Measurements from ENCODE around the gene PACS1. TPM values are rescaled to one million over a fixed set of nuclear protein-coding genes. Genes with fewer than 3 reads are reported as not detected.

Gene PACS1
- total RNA-seq, 6 experiments from 2014 or later: 82.8 to 114 (median 91.8) TPM

DNA sequence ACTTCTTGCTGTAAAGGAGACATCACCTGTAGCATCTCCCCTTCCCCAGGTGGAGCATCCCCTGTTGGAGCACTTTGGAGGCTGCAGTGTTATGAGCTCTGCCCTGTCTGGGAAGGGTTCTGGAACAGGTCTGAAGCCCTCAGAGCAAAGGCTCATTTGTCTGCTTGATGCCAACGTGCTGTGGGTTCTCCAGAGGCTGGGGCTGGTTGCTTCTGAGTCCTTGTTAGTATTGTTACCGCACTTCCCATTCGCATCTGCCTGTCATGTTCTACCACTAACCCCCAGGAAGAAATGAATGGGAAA lies 73.1 kb downstream of the PACS1 start:
- Mint-ChIP-seq H3K9me3 (peaks cover 4% of the 10 kb centered on the region; the same call in 1 of the 2 replicates), H3K27me3 (ENCODE audit: insufficient read depth) (no peaks in the 10 kb centered on the region), H3K27ac (peak overlapping the region; percentile 83), H3K4me3 (peak overlapping the region; percentile 55; the same call in 1 of the 2 replicates), H3K36me3 (ENCODE audit: low read depth) (peaks cover 16% of the 10 kb centered on the region), H3K4me1 (ENCODE audit: low read depth) (peaks cover 54% of the 10 kb centered on the region)
- TF ChIP-seq, protein P1, sequence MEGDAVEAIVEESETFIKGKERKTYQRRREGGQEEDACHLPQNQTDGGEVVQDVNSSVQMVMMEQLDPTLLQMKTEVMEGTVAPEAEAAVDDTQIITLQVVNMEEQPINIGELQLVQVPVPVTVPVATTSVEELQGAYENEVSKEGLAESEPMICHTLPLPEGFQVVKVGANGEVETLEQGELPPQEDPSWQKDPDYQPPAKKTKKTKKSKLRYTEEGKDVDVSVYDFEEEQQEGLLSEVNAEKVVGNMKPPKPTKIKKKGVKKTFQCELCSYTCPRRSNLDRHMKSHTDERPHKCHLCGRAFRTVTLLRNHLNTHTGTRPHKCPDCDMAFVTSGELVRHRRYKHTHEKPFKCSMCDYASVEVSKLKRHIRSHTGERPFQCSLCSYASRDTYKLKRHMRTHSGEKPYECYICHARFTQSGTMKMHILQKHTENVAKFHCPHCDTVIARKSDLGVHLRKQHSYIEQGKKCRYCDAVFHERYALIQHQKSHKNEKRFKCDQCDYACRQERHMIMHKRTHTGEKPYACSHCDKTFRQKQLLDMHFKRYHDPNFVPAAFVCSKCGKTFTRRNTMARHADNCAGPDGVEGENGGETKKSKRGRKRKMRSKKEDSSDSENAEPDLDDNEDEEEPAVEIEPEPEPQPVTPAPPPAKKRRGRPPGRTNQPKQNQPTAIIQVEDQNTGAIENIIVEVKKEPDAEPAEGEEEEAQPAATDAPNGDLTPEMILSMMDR (IDR thresholded peaks at IDR 0.05): no peak
- no peak for DNase-seq

DNA sequence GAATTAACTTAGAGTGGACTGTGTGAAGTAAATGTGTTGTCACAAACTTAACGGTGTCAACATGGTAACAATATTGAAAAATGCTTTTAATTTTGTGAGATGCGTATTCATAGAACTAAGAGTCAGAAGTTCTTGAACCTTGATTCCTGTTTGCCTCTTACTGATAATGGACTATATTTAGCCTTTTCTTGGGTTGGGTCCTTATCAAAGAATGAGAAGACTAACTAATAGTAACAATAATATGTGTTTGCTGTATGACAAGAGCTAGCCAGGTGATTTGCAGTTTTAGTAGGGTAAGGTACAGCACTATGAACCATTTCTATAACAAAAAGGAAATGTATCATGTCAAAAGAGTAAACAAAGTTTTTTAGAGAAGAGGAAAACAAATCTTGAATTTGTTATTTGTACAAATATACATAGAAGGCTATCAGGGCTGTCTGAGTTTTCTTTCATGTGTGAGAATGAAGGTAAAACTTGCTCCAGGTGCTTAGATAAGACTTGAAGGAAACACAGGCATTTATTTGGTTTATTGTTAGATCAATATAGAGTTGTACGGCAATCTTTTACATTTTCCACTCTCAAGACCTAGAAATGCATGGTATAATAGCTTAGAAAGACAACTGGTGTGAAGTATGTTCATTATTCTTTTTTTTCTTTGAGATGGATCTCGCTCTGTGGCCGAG lies 74.1 kb downstream of the PACS1 start:
- no peak for DNase-seq
- TF ChIP-seq, protein P1 (IDR thresholded peaks at IDR 0.05): no peak
- Mint-ChIP-seq H3K9me3 (peaks cover 4% of the 10 kb centered on the region; the same call in 1 of the 2 replicates), H3K4me3 (no peak overlapping the region), H3K36me3 (ENCODE audit: low read depth) (peaks cover 16% of the 10 kb centered on the region), H3K27me3 (ENCODE audit: insufficient read depth) (no peaks in the 10 kb centered on the region), H3K27ac (no peak overlapping the region), H3K4me1 (ENCODE audit: low read depth) (peaks cover 54% of the 10 kb centered on the region)

GRCh38 chr11:66146074-66146473 lies 76.0 kb downstream of the PACS1 start:
- Mint-ChIP-seq H3K4me3 (no peak overlapping the region), H3K9me3 (peaks cover 4% of the 10 kb centered on the region; the same call in 1 of the 2 replicates), H3K27me3 (ENCODE audit: insufficient read depth) (no peaks in the 10 kb centered on the region), H3K4me1 (ENCODE audit: low read depth) (peaks cover 58% of the 10 kb centered on the region), H3K36me3 (ENCODE audit: low read depth) (peaks cover 16% of the 10 kb centered on the region), H3K27ac (no peak overlapping the region)
- DNase-seq: no peak
- TF ChIP-seq, protein P1 (IDR thresholded peaks at IDR 0.05): no peak

DNA sequence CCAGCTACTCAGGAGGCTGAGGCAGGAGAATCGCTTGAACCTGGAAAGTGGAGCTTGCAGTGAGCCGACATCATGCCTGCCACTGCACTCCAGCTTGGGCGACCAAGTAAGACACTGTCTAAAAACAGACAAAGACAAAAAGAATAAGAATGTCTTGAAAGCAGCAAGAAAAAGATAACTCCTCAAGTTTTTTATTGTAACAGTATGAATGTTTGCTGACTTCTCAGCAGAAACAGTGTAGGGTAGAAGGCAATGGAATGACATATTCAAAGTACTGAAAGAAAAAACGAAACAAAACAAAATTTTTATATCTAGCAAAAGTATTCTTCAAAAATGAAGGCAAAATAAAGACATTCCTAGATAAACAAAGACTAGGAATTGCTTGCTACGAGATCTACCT lies 76.9 kb downstream of the PACS1 start:
- no peaks in the 10 kb centered on the region for H3K27me3 Mint-ChIP-seq (ENCODE audit: insufficient read depth)
- no peak overlapping the region for H3K27ac Mint-ChIP-seq
- TF ChIP-seq, protein P1 (IDR thresholded peaks at IDR 0.05): no peak
- peaks cover 4% of the 10 kb centered on the region; the same call in 1 of the 2 replicates for H3K9me3 Mint-ChIP-seq
- no peak for DNase-seq
- peaks cover 20% of the 10 kb centered on the region for H3K36me3 Mint-ChIP-seq (ENCODE audit: low read depth)
- peaks cover 49% of the 10 kb centered on the region for H3K4me1 Mint-ChIP-seq (ENCODE audit: low read depth)
- H3K4me3 Mint-ChIP-seq: no peak overlapping the region

- Mint-ChIP-seq H3K4me3 (no peak overlapping the region), H3K4me1 (ENCODE audit: low read depth) (peaks cover 24% of the 10 kb centered on the region), H3K36me3 (ENCODE audit: low read depth) (peaks cover 20% of the 10 kb centered on the region), H3K27ac (no peak overlapping the region), H3K9me3 (peaks cover 4% of the 10 kb centered on the region; the same call in 1 of the 2 replicates), H3K27me3 (ENCODE audit: insufficient read depth) (no peaks in the 10 kb centered on the region)
- no peak for DNase-seq
- TF ChIP-seq, protein P1 (IDR thresholded peaks at IDR 0.05): no peak
Observed at GRCh38 chr11:66150140-66150539, 80.1 kb downstream of the PACS1 start.

Data from HFFc6 (cell line).